Colon (tissue), 2 donors: Measurements from ENCODE around the gene AUP1.
"Not testable (repeated sequence)": the region's sequence is repeated elsewhere in the genome, so short reads cannot be mapped to it uniquely, and the experiment has no call there.

Experiments used
- FAIRE-seq: peaks from 2 replicates; lab custom pipeline; 2012; peaks lifted over from hg19 to GRCh38; lab: Jason Lieb, UNC
- donor health status: control.
- donor health status: control.

The AUP1 gene

GRCh38 chr2:74497777-74498499 lies 31.6 kb downstream of the AUP1 start:
- no peak for FAIRE-seq

GRCh38 chr2:74496997-74497776 lies 32.3 kb downstream of the AUP1 start:
- FAIRE-seq = no peak

GRCh38 chr2:74495440-74495839 lies 34.1 kb downstream of the AUP1 start:
- no peak for FAIRE-seq

GRCh38 chr2:74493546-74493945 lies 36.0 kb downstream of the AUP1 start:
- FAIRE-seq = no peak

- no peak for FAIRE-seq
Measured at GRCh38 chr2:74491648-74492544, 37.6 kb downstream of the AUP1 start.

GRCh38 chr2:74489906-74490305 lies 39.6 kb downstream of the AUP1 start:
- FAIRE-seq = no peak

- no peak for FAIRE-seq
Measured at GRCh38 chr2:74488643-74489481, 40.6 kb downstream of the AUP1 start.

GRCh38 chr2:74486141-74486540 lies 43.4 kb downstream of the AUP1 start:
- no peak for FAIRE-seq

- not testable (repeated sequence) for FAIRE-seq
Measured at GRCh38 chr2:74483675-74484164, 45.8 kb downstream of the AUP1 start.

GRCh38 chr2:74482801-74483674 lies 46.5 kb downstream of the AUP1 start, which contains the start of the genes CCDC142 and TTC31:
Gene CCDC142 (minus strand): TSS chr2:74482998. CDS start chr2:74482837, 161 bp downstream.
Gene TTC31 (plus strand): TSS chr2:74483081. CDS start chr2:74483096, 15 bp downstream.
- FAIRE-seq = no peak

- no peak for FAIRE-seq
Measured at GRCh38 chr2:74481961-74482800, 47.3 kb downstream of the AUP1 start.

- no peak for FAIRE-seq
Measured at GRCh38 chr2:74481431-74481830, 48.1 kb downstream of the AUP1 start.
